BE2C (cell line): Measurements from ENCODE around the gene MAPKAPK2.

ENCODE experiments used
- DNase-seq: peaks from one replicate; pipeline ENCODE4 v3.0.0-alpha.2; 2020
- H3K27me3 ChIP-seq: fragments of 250-450 bp; sonication (Bioruptor Pico); 2 replicates; pipeline ENCODE4 v1.5.1; 2020; ENCODE audit warnings: mild to moderate bottlenecking
- H3K36me3 ChIP-seq: fragments of 250-450 bp; sonication (Bioruptor Pico); 2 replicates; pipeline ENCODE4 v1.5.1; 2020; ENCODE audit warnings: mild to moderate bottlenecking
- H3K4me1 ChIP-seq: fragments of 250-450 bp; sonication (Bioruptor Pico); 2 replicates; pipeline ENCODE4 v1.5.1; 2020
- H3K4me3 ChIP-seq: 2 replicates; pipeline ENCODE4 v1.5.1; 2011; ENCODE audit warnings: low read depth, low read length
- H3K9me3 ChIP-seq: fragments of 250-450 bp; sonication (Bioruptor Pico); 2 replicates; pipeline ENCODE4 v1.5.1; 2020
- TF ChIP-seq, protein P1 (sequence below): IDR thresholded peaks from 2 replicates; pipeline ENCODE4 v1.5.1; 2012; ENCODE audit warnings: mild to moderate bottlenecking, low read depth, low read length

MAPKAPK2 gene

DNA sequence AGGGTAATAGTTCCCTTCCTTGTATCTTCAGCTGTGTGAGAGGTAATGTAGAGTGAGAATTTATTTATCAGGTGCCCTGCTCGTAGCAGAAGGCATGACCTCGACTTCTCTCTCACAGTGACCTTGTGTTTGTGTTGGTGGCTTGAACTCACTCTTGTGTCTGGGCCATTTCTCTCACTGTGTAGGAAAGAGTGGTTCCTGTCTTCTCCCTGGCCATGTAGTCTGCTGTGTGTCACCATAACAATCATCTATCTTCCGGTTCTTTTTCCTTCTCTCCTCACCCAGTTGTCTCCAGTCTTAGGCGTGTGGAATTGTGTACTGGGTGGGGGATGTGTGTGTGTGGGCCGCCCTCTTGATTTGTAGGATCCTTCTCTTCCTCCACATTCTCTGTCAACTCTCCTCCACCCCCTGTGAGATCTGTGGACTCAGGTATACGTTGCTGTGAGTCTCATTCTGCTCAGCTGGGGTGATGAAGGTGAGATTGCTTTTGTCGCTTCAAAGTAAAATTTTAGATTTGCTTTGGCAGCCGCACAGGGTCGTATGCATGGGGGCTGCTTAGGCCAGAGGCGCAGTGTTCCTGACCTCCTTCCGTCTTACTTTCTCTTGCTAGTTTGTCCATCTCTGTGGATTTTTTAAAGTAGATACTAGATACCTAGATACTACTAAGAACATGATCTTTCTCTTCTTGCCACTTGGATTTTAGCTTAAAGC, 31.6 kb downstream of the MAPKAPK2 start:
- Histone ChIP-seq H3K9me3 (no peaks in the 10 kb centered on the region; the same call in 1 of the 2 replicates), H3K4me1 (peaks cover 9% of the 10 kb centered on the region), H3K4me3 (no peak overlapping the region), H3K36me3 (no peaks in the 10 kb centered on the region), H3K27me3 (no peaks in the 10 kb centered on the region)
- no peak for DNase-seq
- TF ChIP-seq, protein P1, sequence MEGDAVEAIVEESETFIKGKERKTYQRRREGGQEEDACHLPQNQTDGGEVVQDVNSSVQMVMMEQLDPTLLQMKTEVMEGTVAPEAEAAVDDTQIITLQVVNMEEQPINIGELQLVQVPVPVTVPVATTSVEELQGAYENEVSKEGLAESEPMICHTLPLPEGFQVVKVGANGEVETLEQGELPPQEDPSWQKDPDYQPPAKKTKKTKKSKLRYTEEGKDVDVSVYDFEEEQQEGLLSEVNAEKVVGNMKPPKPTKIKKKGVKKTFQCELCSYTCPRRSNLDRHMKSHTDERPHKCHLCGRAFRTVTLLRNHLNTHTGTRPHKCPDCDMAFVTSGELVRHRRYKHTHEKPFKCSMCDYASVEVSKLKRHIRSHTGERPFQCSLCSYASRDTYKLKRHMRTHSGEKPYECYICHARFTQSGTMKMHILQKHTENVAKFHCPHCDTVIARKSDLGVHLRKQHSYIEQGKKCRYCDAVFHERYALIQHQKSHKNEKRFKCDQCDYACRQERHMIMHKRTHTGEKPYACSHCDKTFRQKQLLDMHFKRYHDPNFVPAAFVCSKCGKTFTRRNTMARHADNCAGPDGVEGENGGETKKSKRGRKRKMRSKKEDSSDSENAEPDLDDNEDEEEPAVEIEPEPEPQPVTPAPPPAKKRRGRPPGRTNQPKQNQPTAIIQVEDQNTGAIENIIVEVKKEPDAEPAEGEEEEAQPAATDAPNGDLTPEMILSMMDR: no peak

DNA sequence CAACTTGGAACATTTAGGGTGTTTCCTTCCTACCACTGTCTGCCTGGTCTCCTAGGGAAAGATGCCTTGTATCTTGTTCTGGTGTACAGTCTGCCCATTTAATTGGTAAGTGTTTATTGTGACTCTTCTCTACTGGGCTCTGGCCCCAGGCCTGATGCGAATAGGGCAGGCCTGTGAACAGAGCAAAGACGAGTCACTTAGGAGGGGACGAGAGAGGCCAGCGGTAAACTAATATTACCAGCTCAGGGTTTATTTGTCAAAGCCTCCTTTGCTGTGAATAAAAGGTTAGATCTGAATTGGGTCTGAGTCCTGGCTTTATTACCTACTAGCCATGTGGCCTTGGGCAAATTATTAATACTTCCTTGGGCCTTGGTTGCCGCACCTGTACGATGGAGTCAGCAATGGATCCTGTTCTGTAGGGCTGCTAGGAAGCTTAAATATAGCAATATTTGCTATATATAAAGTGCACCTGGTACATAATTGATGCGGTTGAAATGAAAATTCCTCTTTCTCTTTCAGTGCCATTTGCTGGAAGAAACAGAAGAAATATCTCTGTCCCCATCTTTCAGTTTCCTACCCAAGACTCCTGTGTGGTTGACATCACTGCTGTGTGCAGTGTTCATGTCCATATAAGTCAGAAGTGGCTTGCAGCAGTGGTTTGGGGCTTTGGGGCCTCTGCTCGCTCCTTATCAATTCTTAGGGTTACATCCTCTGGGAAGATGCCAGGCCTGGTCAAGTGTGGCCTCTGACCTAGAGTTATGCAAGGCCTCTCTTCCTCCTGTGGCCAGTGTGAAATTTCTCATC, 32.4 kb downstream of the MAPKAPK2 start:
- no peak for DNase-seq
- Histone ChIP-seq H3K4me1 (peaks cover 9% of the 10 kb centered on the region), H3K9me3 (no peaks in the 10 kb centered on the region; the same call in 1 of the 2 replicates), H3K4me3 (no peak overlapping the region), H3K36me3 (no peaks in the 10 kb centered on the region), H3K27me3 (no peaks in the 10 kb centered on the region)
- TF ChIP-seq, protein P1: no peak

DNA sequence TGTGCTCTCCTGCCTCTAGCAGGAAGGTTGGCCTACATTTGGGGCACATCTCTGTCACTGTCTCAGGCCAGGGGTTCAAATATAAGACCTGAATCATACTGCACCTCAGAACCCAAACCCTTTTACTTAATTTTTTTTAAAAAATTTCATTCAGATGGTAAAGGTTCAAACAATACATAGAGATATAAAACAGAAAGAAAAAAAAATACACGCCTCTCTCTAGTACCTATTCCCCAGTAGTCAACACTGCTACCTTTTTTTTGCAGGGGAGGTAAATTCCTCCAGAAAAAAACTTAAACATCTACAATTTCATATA, 32.9 kb downstream of the MAPKAPK2 start:
- Histone ChIP-seq H3K27me3 (no peaks in the 10 kb centered on the region), H3K4me3 (no peak overlapping the region), H3K36me3 (no peaks in the 10 kb centered on the region), H3K9me3 (no peaks in the 10 kb centered on the region; the same call in 1 of the 2 replicates), H3K4me1 (peaks cover 9% of the 10 kb centered on the region)
- DNase-seq: no peak
- TF ChIP-seq, protein P1: no peak

DNA sequence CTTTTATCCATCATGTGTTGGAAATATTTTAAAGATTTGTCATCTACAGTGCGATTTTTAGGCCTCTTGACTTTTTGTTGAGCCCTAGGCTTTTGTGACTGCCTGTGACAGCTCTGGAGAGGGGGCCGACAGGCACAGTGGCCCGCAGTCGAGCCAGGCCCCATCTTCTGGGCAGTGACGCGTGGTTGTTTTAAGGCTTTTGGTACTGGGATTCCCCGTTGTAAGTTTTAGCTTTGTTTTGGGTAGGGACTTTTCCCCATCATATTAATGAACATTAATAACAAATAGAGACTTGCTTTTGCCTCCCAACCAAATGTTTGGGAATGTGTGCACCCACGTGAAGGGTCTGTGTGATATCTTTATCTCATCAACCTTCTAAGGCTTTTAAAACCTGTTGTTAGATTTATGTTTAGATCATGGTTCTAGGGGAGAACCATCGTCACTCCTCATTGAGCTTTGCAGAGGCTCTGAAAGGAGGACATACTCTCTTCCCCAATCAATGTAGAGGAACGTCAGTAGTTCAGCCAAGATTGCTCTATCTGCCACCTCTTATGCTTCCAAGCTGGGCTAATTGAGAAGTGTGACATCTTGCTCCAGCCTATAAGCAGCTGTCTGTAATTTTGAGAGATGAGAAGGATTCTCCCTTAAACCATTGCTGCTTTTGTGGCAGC, 34.6 kb downstream of the MAPKAPK2 start:
- Histone ChIP-seq H3K27me3 (no peaks in the 10 kb centered on the region), H3K4me3 (no peak overlapping the region), H3K9me3 (no peaks in the 10 kb centered on the region; the same call in 1 of the 2 replicates), H3K4me1 (no peaks in the 10 kb centered on the region), H3K36me3 (no peaks in the 10 kb centered on the region)
- no peak for DNase-seq
- TF ChIP-seq, protein P1: no peak

DNA sequence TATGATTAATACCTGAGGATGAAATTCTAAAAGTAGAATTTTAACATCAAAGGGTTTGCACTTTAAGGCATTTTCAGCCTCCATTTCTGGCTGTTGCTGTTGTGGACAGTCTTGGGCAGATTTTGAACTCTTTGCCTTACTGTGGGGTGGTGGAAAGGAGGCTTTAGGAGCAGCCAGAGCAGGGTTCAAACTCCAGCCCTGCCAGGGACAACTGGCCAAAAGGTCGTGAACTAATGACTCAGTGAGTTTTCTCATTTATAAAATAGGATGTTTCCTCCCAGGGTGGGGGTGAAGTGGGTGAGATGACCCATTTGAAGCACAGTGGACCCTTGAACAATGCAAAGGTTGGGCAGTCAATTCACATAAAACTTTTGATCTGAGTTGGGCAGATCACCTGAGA, 36.7 kb downstream of the MAPKAPK2 start:
- TF ChIP-seq, protein P1: no peak
- Histone ChIP-seq H3K9me3 (no peaks in the 10 kb centered on the region; the same call in 1 of the 2 replicates), H3K27me3 (no peaks in the 10 kb centered on the region), H3K36me3 (no peaks in the 10 kb centered on the region), H3K4me3 (no peak overlapping the region), H3K4me1 (peaks cover 6% of the 10 kb centered on the region)
- no peak for DNase-seq
